ENCODE data around the gene GJD4.

GRCh38 chr10:35570397-35570796 is 34.7 kb upstream of the GJD4 start:
- TF ChIP-seq CTCF (IDR thresholded peaks at IDR 0.05 in 2 of 3, conservative IDR thresholded peaks at IDR 0.05 in 1 of 3; ENCODE audit: control insufficient read depth in 2 of 3, extremely low read depth in 1 of 3, insufficient read depth in 1 of 3, low read depth in 3 of 3, low read length in 3 of 3) (no peak), EGR1 (IDR thresholded peaks at IDR 0.05; ENCODE audit: borderline replicate concordance in 1 of 2, low read depth in 2 of 2, low read length in 2 of 2) (no peak), ZBTB33 (IDR thresholded peaks at IDR 0.05) (no peak), HDGF (IDR thresholded peaks at IDR 0.05) (no peak), NFYB (IDR thresholded peaks at IDR 0.05; ENCODE audit: insufficient read depth, low read depth, low read length) (no peak), FOXK2 (IDR thresholded peaks at IDR 0.05) (no peak), CUX1 (IDR thresholded peaks at IDR 0.05; ENCODE audit: insufficient replicate concordance, low read depth, low read length) (no peak), POLR2AphosphoS5 (IDR thresholded peaks at IDR 0.05; ENCODE audit: low read length) (no peak), MXI1 (IDR thresholded peaks at IDR 0.05; ENCODE audit: low read depth, low read length) (no peak), PAX5 (IDR thresholded peaks at IDR 0.05; ENCODE audit: borderline replicate concordance, low read depth, low read length) (no peak)
- TF ChIP-seq, protein P1, sequence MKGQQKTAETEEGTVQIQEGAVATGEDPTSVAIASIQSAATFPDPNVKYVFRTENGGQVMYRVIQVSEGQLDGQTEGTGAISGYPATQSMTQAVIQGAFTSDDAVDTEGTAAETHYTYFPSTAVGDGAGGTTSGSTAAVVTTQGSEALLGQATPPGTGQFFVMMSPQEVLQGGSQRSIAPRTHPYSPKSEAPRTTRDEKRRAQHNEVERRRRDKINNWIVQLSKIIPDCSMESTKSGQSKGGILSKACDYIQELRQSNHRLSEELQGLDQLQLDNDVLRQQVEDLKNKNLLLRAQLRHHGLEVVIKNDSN (IDR thresholded peaks at IDR 0.05; ENCODE audit: borderline replicate concordance, extremely low read length, insufficient read depth, low read depth, low read length), result no peak
- TF ChIP-seq, protein P2, sequence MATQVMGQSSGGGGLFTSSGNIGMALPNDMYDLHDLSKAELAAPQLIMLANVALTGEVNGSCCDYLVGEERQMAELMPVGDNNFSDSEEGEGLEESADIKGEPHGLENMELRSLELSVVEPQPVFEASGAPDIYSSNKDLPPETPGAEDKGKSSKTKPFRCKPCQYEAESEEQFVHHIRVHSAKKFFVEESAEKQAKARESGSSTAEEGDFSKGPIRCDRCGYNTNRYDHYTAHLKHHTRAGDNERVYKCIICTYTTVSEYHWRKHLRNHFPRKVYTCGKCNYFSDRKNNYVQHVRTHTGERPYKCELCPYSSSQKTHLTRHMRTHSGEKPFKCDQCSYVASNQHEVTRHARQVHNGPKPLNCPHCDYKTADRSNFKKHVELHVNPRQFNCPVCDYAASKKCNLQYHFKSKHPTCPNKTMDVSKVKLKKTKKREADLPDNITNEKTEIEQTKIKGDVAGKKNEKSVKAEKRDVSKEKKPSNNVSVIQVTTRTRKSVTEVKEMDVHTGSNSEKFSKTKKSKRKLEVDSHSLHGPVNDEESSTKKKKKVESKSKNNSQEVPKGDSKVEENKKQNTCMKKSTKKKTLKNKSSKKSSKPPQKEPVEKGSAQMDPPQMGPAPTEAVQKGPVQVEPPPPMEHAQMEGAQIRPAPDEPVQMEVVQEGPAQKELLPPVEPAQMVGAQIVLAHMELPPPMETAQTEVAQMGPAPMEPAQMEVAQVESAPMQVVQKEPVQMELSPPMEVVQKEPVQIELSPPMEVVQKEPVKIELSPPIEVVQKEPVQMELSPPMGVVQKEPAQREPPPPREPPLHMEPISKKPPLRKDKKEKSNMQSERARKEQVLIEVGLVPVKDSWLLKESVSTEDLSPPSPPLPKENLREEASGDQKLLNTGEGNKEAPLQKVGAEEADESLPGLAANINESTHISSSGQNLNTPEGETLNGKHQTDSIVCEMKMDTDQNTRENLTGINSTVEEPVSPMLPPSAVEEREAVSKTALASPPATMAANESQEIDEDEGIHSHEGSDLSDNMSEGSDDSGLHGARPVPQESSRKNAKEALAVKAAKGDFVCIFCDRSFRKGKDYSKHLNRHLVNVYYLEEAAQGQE (IDR thresholded peaks at IDR 0.05; ENCODE audit: low read depth, low read length), result no peak
